ENCODE results near the gene PRDM16.

GRCh38 chr1:3061981-3062615 is 6.9 kb upstream of the PRDM16 start:
- no peak for TF ChIP-seq ZFP3 (CRISPR knock-in tag; IDR thresholded peaks at IDR 0.05)
- no peak for TF ChIP-seq POU6F1 (CRISPR knock-in tag; IDR thresholded peaks at IDR 0.05; ENCODE audit: borderline replicate concordance, low read depth)
- TF ChIP-seq CSRNP3 (CRISPR knock-in tag; IDR thresholded peaks at IDR 0.05): no peak
- TF ChIP-seq ARNTL (CRISPR knock-in tag; IDR thresholded peaks at IDR 0.05; ENCODE audit: borderline replicate concordance, low read depth): no peak
